K562 (cell line): Measurements from ENCODE around the gene SAMD10. TPM values are rescaled to one million over a fixed set of nuclear protein-coding genes. Genes with fewer than 3 reads are reported as not detected.
A peak's percentile ranks its signal among the peaks of the same experiment; 100 is the strongest.

Experiments
- BMI1 ChIP-seq: fragments of 150-350 bp; IDR thresholded peaks from 2 replicates; pipeline ENCODE4 v1.6.1; 2014; ENCODE audit warnings: low read length
- CAMTA2 ChIP-seq: fragments of 250-450 bp; sonication (Bioruptor Pico); conservative IDR thresholded peaks from 2 replicates; pipeline ENCODE4 v1.5.1; 2022
- CBFA2T3 ChIP-seq: fragments of 450-650 bp; IDR thresholded peaks from 2 replicates; pipeline ENCODE4 v1.6.1; 2017
- CBX1 ChIP-seq: sonication (generic); IDR thresholded peaks from 2 replicates; pipeline ENCODE4 v1.6.1; 2016; ENCODE audit warnings: antibody characterized with exemption, low read depth, mild to moderate bottlenecking
- ESRRA ChIP-seq: fragments of 450-650 bp; IDR thresholded peaks from 2 replicates; pipeline ENCODE4 v1.6.1; 2014; ENCODE audit warnings: low read depth, mild to moderate bottlenecking, moderate library complexity, borderline replicate concordance
- NFIC ChIP-seq: fragments of 450-650 bp; IDR thresholded peaks from 2 replicates; pipeline ENCODE4 v1.6.1; 2017; ENCODE audit warnings: mild to moderate bottlenecking, inconsistent platforms
- RFX1 ChIP-seq: fragments of 450-650 bp; IDR thresholded peaks from 2 replicates; pipeline ENCODE4 v1.6.1; 2016; ENCODE audit warnings: mild to moderate bottlenecking, moderate library complexity
- ZBTB17 ChIP-seq: fragments of 450-650 bp; formaldehyde crosslinking; IDR thresholded peaks from 2 replicates; pipeline ENCODE4 v1.4.0; 2020; ENCODE audit warnings: mild to moderate bottlenecking
- ZFP36 ChIP-seq: fragments of 150-350 bp; IDR thresholded peaks from 2 replicates; pipeline ENCODE4 v1.6.1; 2018; ENCODE audit warnings: low read length, low read depth; ENCODE audit not compliant: partially characterized antibody
- ZNF24 ChIP-seq: fragments of 450-650 bp; IDR thresholded peaks from 2 replicates; pipeline ENCODE4 v1.6.1; 2016
- ZNF41 ChIP-seq: fragments of 250-450 bp; sonication (Bioruptor Pico); conservative IDR thresholded peaks from 2 replicates; pipeline ENCODE4 v1.4.0; 2020; ENCODE audit warnings: mild to moderate bottlenecking
- ZNF584 ChIP-seq: fragments of 200-800 bp; sonication (Bioruptor generic); IDR thresholded peaks from 2 replicates; pipeline ENCODE4 v1.6.1; 2016; ENCODE audit warnings: low read depth, mild to moderate bottlenecking, missing genetic modification characterization, missing compliant biosample characterization
- ZNF586 ChIP-seq: fragments of 450-650 bp; formaldehyde crosslinking; conservative IDR thresholded peaks from 2 replicates; pipeline ENCODE4 v1.4.0; 2020; ENCODE audit warnings: mild to moderate bottlenecking, moderate library complexity
- ZNF589 ChIP-seq: fragments of 200-800 bp; sonication (Bioruptor generic); IDR thresholded peaks from 2 replicates; pipeline ENCODE4 v1.6.1; 2016; ENCODE audit warnings: low read depth, missing genetic modification characterization, missing compliant biosample characterization
- polyA plus RNA-seq, 8 experiments: library from polyadenylated mRNA; depleted of rRNA in 4 of 8; stranded (reverse) in 5 of 8; unstranded in 3 of 8; fragments of >200 nt; fragmentation: Nextera tagmentation in 2 of 8; fragmentation: Illumina TruSeq in 1 of 8; extraction: Ambion mirVana in 2 of 8; extraction: Trizol in 1 of 8; gene quantifications; 2 replicates each; pipeline versions ENCODE4 v1.2.1 to v1.2.3, GENCODE V29; 2011 to 2014; ENCODE audit warnings: inconsistent platforms in 1 of 8, missing spikeins in 1 of 8
- total RNA-seq, 7 experiments: library from RNA; depleted of rRNA in 6 of 7; stranded (reverse); fragments of >200 nt in 6 of 7; fragmentation: Illumina TruSeq in 2 of 7; extraction: Trizol in 2 of 7; gene quantifications; 2 replicates each; pipeline versions ENCODE4 v1.2.1 to v1.2.3, GENCODE V29; 2011 to 2021; ENCODE audit warnings: low replicate concordance in 1 of 7
- TF ChIP-seq, protein P1 (sequence below), 2 experiments: fragments of 450-650 bp; IDR thresholded peaks; 2 replicates each; pipeline ENCODE4 v1.6.1; 2016; ENCODE audit warnings: mild to moderate bottlenecking in 2 of 2, borderline replicate concordance in 1 of 2, low read depth in 1 of 2, moderate library complexity in 1 of 2
- TF ChIP-seq, protein P2 (sequence below): fragments of 250-450 bp; sonication (Bioruptor Pico); IDR thresholded peaks from 2 replicates; pipeline ENCODE4 v1.5.0; 2021
- TF ChIP-seq, protein P3 (sequence below): fragments of 200-800 bp; sonication (Bioruptor generic); IDR thresholded peaks from 2 replicates; pipeline ENCODE4 v1.6.1; 2017; ENCODE audit warnings: missing genetic modification characterization, missing compliant biosample characterization

The SAMD10 gene
- total and polyA plus RNA-seq, 9 of the 15 experiments (the other 6 are each of a cell fraction or from before 2014, with no cell fraction given), result 0.37 to 15.2 (median 4.8) TPM

DNA sequence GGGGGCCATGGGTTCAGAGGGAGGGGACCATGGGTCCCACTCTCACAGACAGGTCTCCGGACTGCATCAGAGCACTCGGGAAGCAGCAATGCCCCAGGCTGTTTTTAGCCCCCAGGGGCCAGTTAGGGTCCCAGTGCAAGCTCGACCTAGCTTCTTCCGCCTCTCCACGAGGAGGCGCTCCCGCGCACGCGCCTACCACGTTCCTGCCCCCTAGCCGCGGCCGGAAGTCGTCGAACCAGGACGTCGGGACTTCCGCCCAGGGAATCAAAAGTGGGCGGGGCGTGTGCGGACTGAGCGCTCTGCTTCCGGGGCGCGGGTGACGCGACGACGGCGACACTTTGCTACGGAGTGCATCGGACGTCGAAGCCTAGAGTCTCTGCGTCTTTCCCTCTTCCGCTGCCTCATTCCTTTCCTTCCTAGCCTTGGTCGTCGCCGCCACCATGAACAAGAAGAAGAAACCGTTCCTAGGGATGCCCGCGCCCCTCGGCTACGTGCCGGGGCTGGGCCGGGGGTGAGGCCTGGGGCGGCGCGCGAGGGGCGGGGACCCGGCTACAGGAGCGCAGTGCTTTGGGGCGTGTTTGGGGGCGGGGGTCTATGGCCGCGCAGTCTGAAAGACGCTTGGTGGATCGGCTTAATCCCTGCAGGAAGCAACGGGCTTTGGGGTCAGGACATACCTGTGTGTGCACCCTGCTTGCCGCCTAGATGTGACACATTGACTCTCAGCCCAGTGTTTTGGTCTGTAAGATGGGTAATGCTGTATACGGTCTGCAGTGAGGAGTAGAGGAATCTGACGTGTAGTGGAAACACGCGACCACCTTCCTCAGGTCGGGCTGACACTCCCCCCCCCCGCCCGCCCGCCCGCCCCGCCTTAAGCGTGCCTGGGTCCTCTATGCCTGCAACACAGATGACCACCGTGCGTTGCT is 1.6 kb upstream of the SAMD10 start, which contains the start of gene PRPF6 (continued):
- TF ChIP-seq, protein P1, sequence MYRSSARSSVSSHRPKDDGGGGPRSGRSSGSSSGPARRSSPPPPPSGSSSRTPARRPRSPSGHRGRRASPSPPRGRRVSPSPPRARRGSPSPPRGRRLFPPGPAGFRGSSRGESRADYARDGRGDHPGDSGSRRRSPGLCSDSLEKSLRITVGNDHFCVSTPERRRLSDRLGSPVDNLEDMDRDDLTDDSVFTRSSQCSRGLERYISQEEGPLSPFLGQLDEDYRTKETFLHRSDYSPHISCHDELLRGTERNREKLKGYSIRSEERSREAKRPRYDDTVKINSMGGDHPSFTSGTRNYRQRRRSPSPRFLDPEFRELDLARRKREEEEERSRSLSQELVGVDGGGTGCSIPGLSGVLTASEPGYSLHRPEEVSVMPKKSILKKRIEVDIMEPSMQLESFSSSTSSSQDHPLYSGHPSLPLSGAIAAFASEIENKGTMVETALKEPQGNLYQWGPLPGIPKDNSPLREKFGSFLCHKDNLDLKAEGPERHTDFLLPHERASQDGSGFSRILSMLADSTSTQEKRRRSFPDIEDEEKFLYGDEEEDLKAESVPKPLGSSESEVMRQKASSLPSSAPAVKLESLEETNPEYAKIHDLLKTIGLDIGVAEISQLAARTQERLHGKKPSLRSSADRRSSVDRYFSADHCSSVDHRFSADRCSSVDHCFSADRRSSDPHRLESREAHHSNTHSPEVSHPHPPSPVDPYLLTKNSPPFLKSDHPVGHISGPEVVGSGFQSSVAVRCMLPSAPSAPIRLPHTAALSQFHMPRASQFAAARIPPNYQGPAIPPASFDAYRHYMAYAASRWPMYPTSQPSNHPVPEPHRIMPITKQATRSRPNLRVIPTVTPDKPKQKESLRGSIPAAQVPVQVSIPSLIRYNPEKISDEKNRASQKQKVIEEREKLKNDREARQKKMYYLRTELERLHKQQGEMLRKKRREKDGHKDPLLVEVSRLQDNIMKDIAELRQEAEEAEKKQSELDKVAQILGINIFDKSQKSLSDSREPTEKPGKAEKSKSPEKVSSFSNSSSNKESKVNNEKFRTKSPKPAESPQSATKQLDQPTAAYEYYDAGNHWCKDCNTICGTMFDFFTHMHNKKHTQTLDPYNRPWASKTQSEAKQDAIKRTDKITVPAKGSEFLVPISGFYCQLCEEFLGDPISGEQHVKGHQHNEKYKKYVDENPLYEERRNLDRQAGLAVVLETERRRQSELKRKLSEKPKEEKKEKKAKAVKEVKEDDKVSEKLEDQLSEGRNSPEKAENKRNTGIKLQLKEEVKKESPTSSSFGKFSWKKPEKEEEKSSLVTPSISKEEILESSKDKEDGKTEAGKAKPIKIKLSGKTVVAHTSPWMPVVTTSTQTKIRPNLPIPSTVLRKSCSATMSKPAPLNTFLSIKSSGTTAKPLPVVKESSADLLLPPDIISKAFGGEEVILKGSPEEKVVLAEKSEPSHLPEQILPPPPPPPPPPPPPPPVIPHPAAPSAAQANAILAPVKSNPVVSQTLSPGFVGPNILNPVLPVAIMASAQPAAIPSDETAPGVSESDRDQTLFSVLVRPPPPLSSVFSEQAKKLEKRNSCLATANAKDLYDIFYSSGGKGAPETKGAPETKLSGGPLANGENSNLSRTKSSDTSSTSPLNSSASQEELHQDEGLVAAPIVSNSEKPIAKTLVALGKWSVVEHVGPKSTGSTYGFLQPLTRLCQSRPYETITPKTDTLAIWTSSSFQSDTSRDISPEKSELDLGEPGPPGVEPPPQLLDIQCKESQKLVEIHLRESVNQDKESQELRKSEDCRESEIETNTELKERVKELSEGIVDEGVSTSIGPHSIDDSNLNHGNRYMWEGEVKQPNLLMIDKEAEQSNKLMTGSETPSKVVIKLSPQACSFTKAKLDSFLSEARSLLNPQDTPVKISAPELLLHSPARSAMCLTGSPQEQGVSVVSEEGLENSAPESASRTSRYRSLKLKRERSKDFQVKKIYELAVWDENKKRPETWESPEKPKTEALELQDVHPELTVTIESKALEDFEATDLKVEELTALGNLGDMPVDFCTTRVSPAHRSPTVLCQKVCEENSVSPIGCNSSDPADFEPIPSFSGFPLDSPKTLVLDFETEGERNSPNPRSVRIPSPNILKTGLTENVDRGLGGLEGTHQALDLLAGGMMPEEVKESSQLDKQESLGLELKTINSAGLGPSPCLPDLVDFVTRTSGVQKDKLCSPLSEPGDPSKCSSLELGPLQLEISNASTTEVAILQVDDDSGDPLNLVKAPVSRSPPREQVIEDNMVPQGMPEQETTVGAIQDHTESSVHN (IDR thresholded peaks at IDR 0.05; ENCODE audit: borderline replicate concordance in 1 of 2, low read depth in 1 of 2), result no peak
- TF ChIP-seq ESRRA (peak; percentile 81), ZFP36 (peak; percentile 5), BMI1 (no peak), ZNF586 (CRISPR knock-in tag) (no peak), RFX1 (no peak), CAMTA2 (no peak), NFIC (peak; percentile 44; the same call in 1 of the 2 replicates), ZBTB17 (no peak), ZNF24 (0 out of 2 replicates have a peak, but pooled peaks have one; percentile 22), ZNF584 (CRISPR knock-in tag) (no peak), CBFA2T3 (no peak), ZNF589 (no peak), ZNF41 (CRISPR knock-in tag) (no peak), CBX1 (peak; percentile 79; the same call in 1 of the 2 replicates)
- TF ChIP-seq, protein P2, sequence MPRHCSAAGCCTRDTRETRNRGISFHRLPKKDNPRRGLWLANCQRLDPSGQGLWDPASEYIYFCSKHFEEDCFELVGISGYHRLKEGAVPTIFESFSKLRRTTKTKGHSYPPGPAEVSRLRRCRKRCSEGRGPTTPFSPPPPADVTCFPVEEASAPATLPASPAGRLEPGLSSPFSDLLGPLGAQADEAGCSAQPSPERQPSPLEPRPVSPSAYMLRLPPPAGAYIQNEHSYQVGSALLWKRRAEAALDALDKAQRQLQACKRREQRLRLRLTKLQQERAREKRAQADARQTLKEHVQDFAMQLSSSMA (CRISPR knock-in tag), result no peak
- TF ChIP-seq, protein P3, sequence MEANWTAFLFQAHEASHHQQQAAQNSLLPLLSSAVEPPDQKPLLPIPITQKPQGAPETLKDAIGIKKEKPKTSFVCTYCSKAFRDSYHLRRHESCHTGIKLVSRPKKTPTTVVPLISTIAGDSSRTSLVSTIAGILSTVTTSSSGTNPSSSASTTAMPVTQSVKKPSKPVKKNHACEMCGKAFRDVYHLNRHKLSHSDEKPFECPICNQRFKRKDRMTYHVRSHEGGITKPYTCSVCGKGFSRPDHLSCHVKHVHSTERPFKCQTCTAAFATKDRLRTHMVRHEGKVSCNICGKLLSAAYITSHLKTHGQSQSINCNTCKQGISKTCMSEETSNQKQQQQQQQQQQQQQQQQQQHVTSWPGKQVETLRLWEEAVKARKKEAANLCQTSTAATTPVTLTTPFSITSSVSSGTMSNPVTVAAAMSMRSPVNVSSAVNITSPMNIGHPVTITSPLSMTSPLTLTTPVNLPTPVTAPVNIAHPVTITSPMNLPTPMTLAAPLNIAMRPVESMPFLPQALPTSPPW, result peak; percentile 56
